DMS 273 treated with DMSO at 0.1 percent for 48 hours (cell line): Measurements from ENCODE around the gene TPI1.
"Not testable (repeated sequence)": the region's sequence is repeated elsewhere in the genome, so short reads cannot be mapped to it uniquely, and the experiment has no call there.

ENCODE experiments used
- DNase-seq: peaks from one replicate; lab custom pipeline; 2025; lab: John Stamatoyannopoulos, UW

TPI1 gene

GRCh38 chr12:6847676-6848075 lies 19.7 kb upstream of the TPI1 start:
- DNase-seq, result no peak

GRCh38 chr12:6849427-6849826 lies 17.9 kb upstream of the TPI1 start:
- no peak for DNase-seq

- DNase-seq, result no peak
Measured at GRCh38 chr12:6849976-6850560, 17.3 kb upstream of the TPI1 start.

- no peak for DNase-seq
Measured at GRCh38 chr12:6850796-6851152, 16.6 kb upstream of the TPI1 start.

- DNase-seq, result peak; percentile 93
Measured at GRCh38 chr12:6851153-6851920, 16.0 kb upstream of the TPI1 start, which contains the start of gene CDCA3. CDCA3 (minus strand) TSS chr12:6851286; CDS start chr12:6850952, 334 bp downstream.

GRCh38 chr12:6851921-6852650 lies 15.2 kb upstream of the TPI1 start, which contains the start of gene USP5:
USP5 (plus strand) TSS chr12:6852150; CDS start chr12:6852180, 30 bp downstream.
- peak; percentile 93 for DNase-seq

- peak; percentile 32 for DNase-seq
Measured at GRCh38 chr12:6852651-6853354, 14.5 kb upstream of the TPI1 start.

GRCh38 chr12:6853626-6854025 lies 13.7 kb upstream of the TPI1 start:
- DNase-seq, result no peak

GRCh38 chr12:6854036-6854435 lies 13.3 kb upstream of the TPI1 start:
- DNase-seq, result no peak

GRCh38 chr12:6855322-6855721 lies 12.0 kb upstream of the TPI1 start:
- DNase-seq, result no peak

- DNase-seq, result no peak
Measured at GRCh38 chr12:6858799-6859198, 8.5 kb upstream of the TPI1 start.

- no peak for DNase-seq
Measured at GRCh38 chr12:6860116-6860515, 7.2 kb upstream of the TPI1 start.

- DNase-seq, result no peak
Measured at GRCh38 chr12:6860942-6861341, 6.4 kb upstream of the TPI1 start.

GRCh38 chr12:6861391-6861790 lies 5.9 kb upstream of the TPI1 start:
- no peak for DNase-seq

GRCh38 chr12:6863033-6863432 lies 4.3 kb upstream of the TPI1 start:
- DNase-seq, result no peak

GRCh38 chr12:6863586-6864321 lies 3.6 kb upstream of the TPI1 start:
- no peak for DNase-seq

GRCh38 chr12:6865307-6865706 lies 2.0 kb upstream of the TPI1 start:
- not testable (repeated sequence) for DNase-seq

GRCh38 chr12:6866163-6866919 lies 990 bp upstream of the TPI1 start:
- DNase-seq, result no peak

- DNase-seq, result no peak
Measured at GRCh38 chr12:6866920-6867412, 365 bp upstream of the TPI1 start.

GRCh38 chr12:6868211-6869048 lies 1.1 kb downstream of the TPI1 start:
- no peak for DNase-seq
